GM18498 (cell line): Measurements from ENCODE around the gene MACO1.
"Not testable (repeated sequence)": the region's sequence is repeated elsewhere in the genome, so short reads cannot be mapped to it uniquely, and the experiment has no call there.

Source experiments
- ATAC-seq: cut with Tn5 transposase; IDR thresholded peaks from one replicate; pipeline ENCODE4 v1.9.1; 2021; ENCODE audit warnings: mild to moderate bottlenecking, moderate library complexity; ENCODE audit not compliant: unreplicated experiment

MACO1 gene

GRCh38 chr1:25420715-25421114 is 10.0 kb upstream of the MACO1 start, which contains the start of gene RHCE:
Gene RHCE, minus strand, starts transcription at chr1:25420825. Its CDS starts 39 bp downstream, at chr1:25420786.
- not testable (repeated sequence) for ATAC-seq

DNA sequence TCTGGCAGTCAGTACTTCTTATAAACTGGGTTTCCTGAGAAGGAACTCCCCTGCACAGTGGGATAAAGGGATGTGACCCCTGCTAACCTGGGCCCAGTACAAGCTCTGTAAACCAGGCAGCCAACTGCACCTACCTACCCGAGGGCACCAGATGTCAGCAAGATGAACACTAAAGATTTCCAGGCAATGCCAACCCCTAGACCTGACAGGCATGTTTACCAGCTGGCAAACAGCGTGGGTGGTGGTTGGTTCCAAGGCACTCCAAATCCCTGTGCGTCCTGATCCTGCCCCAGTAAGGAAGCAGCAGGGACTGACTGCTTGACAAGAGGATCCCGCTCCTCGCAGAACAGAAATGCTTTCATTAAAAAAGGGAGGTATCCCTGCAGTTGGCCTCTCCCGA is 7.5 kb upstream of the MACO1 start:
- not testable (repeated sequence) for ATAC-seq

DNA sequence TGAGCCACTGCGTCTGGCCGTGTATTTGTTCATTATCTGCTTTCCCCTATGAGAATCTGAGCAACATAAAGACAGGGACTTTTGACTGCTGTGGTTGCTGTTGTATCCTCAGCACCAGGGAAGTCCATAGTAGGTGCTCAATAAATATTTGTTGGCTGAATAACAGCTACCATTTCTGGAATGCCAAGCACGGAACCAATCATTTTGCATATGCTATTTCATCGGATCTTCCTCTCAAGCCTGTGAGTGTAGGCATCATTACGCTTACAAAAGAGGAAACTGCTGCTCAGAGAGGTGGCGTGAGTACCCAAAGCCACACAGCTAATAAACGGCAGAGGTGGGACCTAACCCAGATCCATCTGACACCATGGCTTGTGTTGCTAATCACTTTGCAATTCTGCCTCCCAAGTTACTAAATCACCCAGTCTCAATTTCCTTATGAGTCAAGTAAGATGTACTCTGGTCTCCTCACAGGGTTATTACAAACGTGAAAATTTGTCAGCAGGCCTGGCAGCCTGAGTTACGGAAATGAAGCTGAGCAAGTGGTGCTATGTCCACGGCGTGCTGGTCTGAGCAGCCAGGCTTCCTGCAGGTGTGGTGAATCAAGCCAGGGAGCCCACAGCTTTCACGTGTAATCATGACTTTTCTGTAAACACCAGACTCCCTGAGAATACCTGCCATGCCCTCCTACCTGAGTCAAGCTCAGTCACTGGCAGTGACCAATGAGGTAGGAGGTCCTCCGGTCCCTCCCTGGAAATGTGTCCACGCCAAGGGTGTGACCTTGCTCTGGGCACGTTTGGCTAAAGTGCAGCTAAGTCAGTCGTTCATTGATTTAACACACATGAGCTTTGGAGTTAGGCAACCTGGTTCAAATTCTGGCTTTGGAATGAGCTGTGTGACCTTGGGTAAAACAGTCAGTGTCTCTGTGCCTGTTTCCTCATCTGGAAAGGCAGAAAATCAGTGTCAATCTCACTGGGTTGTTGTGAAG is 5.3 kb upstream of the MACO1 start:
- no peak for ATAC-seq

GRCh38 chr1:25427696-25428095 is 3.0 kb upstream of the MACO1 start:
- no peak for ATAC-seq

DNA sequence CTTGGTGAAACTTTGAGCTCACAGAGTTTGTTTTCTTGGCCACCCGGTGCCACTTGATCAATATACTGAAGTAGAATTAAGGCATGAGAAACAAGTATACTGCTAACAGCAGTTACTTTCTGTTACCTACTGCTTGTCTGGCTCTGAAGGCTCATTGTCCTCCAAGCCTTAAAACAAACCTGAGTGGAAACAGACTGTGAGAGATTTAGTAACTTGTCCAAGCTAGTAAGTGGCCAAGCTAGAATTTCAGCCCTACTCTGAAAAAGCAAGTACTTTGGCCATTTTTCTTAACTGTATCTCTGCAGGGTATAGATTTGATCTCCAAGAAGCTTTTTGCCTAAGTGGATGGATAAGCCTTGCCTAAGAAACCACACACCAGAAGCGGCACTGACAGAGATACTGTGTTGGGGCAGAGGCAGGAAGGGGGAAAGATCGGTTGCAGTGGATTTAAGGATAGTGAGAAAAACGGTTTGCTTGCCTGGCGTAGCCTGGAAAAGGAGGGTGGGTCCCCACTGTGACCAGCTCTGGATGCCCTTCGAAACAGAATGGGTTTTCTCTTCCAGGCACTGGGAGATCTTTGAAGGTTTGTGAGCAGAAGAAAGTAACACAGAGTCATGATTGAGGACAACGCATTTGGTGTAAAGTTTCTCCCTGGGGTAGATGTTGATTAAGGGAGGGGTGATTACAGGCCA is 2.1 kb upstream of the MACO1 start:
- no peak for ATAC-seq

DNA sequence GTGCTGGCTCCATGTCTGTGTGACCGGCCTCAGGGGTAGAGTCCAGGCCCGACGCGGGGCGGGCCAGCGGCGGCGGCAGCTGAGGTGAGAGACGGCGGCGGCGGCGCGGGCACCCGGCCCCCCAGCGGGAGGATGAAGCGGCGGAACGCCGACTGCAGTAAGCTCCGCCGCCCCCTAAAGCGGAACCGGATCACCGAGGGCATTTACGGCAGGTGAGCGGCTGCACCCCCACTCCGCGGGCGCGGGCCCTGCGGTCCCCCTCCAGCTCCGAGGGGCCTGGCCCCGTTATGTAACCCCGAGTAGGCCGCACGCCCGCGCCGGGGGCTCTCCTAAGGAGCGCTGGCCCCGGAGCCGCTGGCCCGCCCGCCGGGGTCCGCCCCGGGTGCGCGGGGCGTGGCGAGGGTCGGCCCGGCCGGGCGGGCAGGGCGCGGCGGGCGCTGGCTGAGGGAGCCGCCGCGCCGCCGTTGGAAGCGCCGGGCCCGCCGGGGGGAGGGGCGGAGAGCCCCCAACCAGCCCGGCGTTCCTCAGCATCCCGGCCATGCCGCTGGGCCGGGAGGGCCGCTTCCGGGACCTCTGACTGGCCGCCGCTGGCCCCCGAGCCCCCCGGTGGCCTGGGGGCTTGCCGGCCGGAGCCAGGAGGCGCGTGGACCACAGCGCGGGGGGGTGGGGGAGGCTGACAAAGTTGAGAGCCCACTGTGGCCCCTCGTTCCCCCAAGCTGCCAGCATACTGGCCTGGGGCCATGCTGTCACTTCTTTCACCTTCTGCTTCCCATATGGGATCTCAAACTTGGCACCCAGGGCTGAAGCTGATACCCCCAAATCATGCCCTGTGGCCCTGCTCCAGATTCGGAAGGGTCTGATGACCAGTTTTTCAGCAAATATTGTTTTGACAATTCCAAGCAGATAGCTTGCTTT is 527 bp downstream of the MACO1 start:
- ATAC-seq, result peak; percentile 21

GRCh38 chr1:25431955-25432719 is 1.4 kb downstream of the MACO1 start:
- ATAC-seq, result no peak

DNA sequence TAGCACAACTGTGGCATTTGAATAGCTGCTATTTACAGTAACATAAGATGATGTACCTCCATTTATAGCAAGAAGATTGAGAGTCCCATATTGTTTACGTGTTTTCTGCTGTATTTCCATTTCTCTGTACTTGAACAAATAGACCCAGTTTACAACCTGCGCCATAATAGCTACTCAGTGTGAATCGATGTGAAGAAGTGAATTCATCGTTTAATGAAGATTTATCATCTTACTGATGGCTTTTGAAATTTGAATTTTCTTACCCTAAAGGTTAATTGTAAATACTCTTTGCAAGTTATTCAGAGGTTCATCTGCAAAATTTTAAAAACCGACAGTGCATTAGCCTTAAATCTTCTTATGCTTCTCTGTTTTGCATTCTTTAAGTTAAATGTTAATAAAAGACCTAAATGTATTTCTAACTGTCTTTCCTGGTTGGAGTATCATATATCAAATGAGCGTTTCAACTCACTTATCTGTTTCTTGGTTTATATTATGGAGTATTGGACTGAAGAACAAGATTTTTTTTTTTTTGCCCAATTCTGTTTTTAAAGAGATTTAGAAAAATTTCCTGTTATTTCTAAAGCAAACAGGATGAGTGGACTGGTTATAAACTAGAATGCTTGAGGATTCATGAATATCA is 2.2 kb downstream of the MACO1 start:
- ATAC-seq, result no peak

- ATAC-seq, result no peak
Observed at GRCh38 chr1:25433389-25434186, 2.9 kb downstream of the MACO1 start.

- ATAC-seq, result no peak
Observed at GRCh38 chr1:25435397-25436108, 4.9 kb downstream of the MACO1 start.

GRCh38 chr1:25437672-25438071 is 7.0 kb downstream of the MACO1 start:
- no peak for ATAC-seq

GRCh38 chr1:25439287-25439686 is 8.6 kb downstream of the MACO1 start:
- no peak for ATAC-seq

GRCh38 chr1:25442178-25442577 is 11.5 kb downstream of the MACO1 start:
- ATAC-seq, result no peak

DNA sequence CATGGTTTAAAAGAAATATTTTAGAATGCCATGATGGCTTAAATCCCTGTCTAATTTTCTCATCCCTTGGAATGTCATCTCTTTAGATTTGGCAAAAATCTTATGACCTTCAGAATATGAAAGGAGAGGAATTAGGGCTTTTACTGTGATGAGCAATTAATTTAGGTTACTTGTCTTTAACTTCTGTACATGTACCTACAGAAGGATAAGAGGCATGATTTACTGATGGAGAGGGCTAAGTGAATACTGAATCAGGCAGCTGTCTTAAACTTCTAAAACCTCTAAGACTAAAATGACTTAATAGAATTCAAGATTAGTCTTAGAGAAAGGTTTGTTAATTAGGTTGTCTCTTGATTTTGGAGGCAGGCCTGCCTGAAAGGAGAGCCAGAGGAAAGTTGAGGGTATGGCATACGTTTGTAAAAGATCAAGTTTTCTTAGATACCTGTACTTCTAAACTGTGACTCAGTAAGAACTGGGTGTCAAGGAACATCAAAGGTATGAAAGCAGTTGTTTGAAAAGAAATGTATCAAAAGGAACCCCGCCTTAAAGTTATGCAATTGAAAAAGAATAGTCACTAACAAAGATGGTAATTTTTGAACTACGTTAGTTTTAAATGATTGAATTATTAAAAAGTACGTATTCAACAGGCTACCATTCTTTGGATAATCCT is 12.5 kb downstream of the MACO1 start:
- ATAC-seq, result no peak

DNA sequence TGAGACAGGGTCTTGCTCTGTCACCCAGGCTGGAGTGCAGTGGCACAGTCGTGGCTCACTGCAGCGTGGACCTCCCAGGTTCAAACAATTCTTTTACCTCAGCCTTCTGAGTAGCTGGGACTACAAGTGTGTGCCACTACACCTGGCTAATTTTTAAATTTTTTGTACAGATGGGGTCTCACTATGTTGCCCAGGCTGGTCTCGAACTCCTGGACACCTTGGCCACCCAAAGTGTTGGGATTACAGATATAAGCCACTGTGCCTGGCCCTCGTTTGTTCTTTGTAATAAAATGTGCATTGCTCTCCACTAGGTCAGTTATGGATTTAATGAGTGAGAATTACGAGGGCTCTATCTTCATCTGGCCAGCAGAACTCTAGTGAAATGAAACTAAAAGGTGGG is 13.9 kb downstream of the MACO1 start:
- not testable (repeated sequence) for ATAC-seq

- no peak for ATAC-seq
Observed at GRCh38 chr1:25445993-25446538, 15.4 kb downstream of the MACO1 start.

DNA sequence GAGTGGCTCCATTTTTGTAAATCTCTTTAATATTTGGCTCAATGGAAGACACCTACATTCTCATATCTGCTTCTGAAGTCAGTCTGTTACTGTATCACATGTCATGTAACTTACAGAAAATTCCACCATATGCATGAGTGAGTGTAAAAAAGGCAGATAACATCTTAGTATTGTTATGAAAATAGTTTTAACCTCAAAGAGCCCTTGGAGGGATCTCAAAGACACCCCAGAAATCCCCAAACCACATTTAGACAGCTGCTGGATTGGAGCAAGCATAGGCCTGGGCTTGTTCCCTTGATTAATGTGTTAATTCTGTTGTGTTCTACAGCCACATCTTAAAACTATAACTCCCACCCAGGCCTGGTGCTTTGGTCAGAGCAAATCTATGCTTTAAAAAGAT is 16.9 kb downstream of the MACO1 start:
- peak; percentile 72 for ATAC-seq
